Keratinocyte (primary cell): Measurements from ENCODE around the gene COQ9. TPM values are rescaled to one million over a fixed set of nuclear protein-coding genes. Genes with fewer than 3 reads are reported as not detected.

Source experiments
- DNase-seq: peaks from one replicate; pipeline ENCODE4 v3.0.0-alpha.2; 2011; ENCODE audit warnings: low read depth, missing footprints, low spot score
- FAIRE-seq: peaks from 2 replicates; lab custom pipeline; 2011; peaks lifted over from hg19 to GRCh38; lab: Jason Lieb, UNC
- H2AFZ ChIP-seq: 2 replicates; pipeline ENCODE4 v1.6.0; 2012; ENCODE audit warnings: low read length, control low read depth, inconsistent platforms; ENCODE audit not compliant: control insufficient read depth
- H3K27ac ChIP-seq: 2 replicates; pipeline ENCODE4 v1.5.1; 2011; ENCODE audit warnings: low read length; ENCODE audit not compliant: control insufficient read depth, insufficient read depth
- H3K27me3 ChIP-seq: 3 replicates; pipeline ENCODE4 v1.6.0; 2011; ENCODE audit warnings: low read length; ENCODE audit not compliant: control insufficient read depth, insufficient read depth; ENCODE audit errors: extremely low read depth
- H3K36me3 ChIP-seq, 2 experiments: 2 replicates in 1 of 2; 3 replicates in 1 of 2; pipeline ENCODE4 v1.5.1; 2011; ENCODE audit warnings: low read length in 2 of 2, mild to moderate bottlenecking in 1 of 2; ENCODE audit not compliant: control insufficient read depth in 2 of 2, insufficient read depth in 2 of 2; ENCODE audit errors: extremely low read depth in 1 of 2
- H3K4me1 ChIP-seq: 3 replicates; pipeline ENCODE4 v1.5.1; 2011; ENCODE audit warnings: low read length; ENCODE audit not compliant: control insufficient read depth, insufficient read depth; ENCODE audit errors: extremely low read depth
- H3K4me2 ChIP-seq: 3 replicates; pipeline ENCODE4 v1.6.0; 2011; ENCODE audit warnings: low read depth, low read length; ENCODE audit not compliant: control insufficient read depth, insufficient read depth; ENCODE audit errors: extremely low read depth
- H3K4me3 ChIP-seq, 3 experiments: fragments of 200-600 bp in 1 of 3; sonication (generic) in 1 of 3; 2 replicates in 2 of 3; 3 replicates in 1 of 3; pipeline ENCODE4 v1.5.1; 2011 to 2016; ENCODE audit warnings: low read length in 3 of 3, mild to moderate bottlenecking in 3 of 3, control low read depth in 2 of 3, inconsistent platforms in 1 of 3, low read depth in 1 of 3, mixed read lengths in 1 of 3, mixed run types in 1 of 3, moderate library complexity in 1 of 3; ENCODE audit not compliant: control insufficient read depth in 2 of 3, insufficient read depth in 2 of 3; ENCODE audit errors: extremely low read depth in 1 of 3
- H3K79me2 ChIP-seq: 2 replicates; pipeline ENCODE4 v1.6.0; 2012; ENCODE audit warnings: low read length; ENCODE audit not compliant: control insufficient read depth, insufficient read depth
- H3K9ac ChIP-seq: 3 replicates; pipeline ENCODE4 v1.6.0; 2011; ENCODE audit warnings: low read length; ENCODE audit not compliant: control insufficient read depth, insufficient read depth; ENCODE audit errors: extremely low read depth
- H3K9me1 ChIP-seq: 3 replicates; pipeline ENCODE4 v1.6.0; 2011; ENCODE audit warnings: low read length; ENCODE audit not compliant: control insufficient read depth, insufficient read depth; ENCODE audit errors: extremely low read depth
- H3K9me3 ChIP-seq: 2 replicates; pipeline ENCODE4 v1.5.1; 2012; ENCODE audit warnings: low read depth, low read length; ENCODE audit not compliant: control insufficient read depth
- H4K20me1 ChIP-seq: 3 replicates; pipeline ENCODE4 v1.6.0; 2011; ENCODE audit warnings: low read length; ENCODE audit not compliant: control insufficient read depth, insufficient read depth; ENCODE audit errors: extremely low read depth
- CTCF ChIP-seq, 3 experiments: IDR thresholded peaks in 1 of 3; conservative IDR thresholded peaks in 1 of 3; optimal IDR thresholded peaks in 1 of 3; 2 replicates in 2 of 3; 3 replicates in 1 of 3; pipeline versions ENCODE3 to v1.5.1; 2011; ENCODE audit warnings: low read length in 3 of 3, mild to moderate bottlenecking in 3 of 3, moderate library complexity in 2 of 3, control low read depth in 1 of 3, inconsistent platforms in 1 of 3; ENCODE audit not compliant: insufficient read depth in 2 of 3; ENCODE audit errors: extremely low read depth in 1 of 3
- EZH2 ChIP-seq: IDR thresholded peaks from one replicate; pipeline ENCODE4 v1.6.1; 2012; ENCODE audit warnings: inconsistent platforms, mild to moderate bottlenecking, low read length, moderate library complexity
- dilution Hi-C: fragments of 300-500 bp; cut with MboI; formaldehyde crosslinking; loops from one replicate; pipeline ENCODE4 v1.7.0; 2020; ENCODE audit warnings: low sequenced_read_pairs; ENCODE audit not compliant: extremely low pct_ligation_motif_present
- polyA plus RNA-seq, 5 experiments: library from polyadenylated mRNA; depleted of rRNA in 3 of 5; stranded (reverse) in 3 of 5; stranded (forward) in 1 of 5; unstranded in 1 of 5; fragments of >200 nt; gene quantifications; 1 replicate in 1 of 5; 2 replicates in 3 of 5; 3 replicates in 1 of 5; pipeline versions ENCODE4 v1.2.1 to v1.2.3, GENCODE V29; 2011 to 2012; ENCODE audit warnings: missing spikeins in 2 of 5, low read depth in 1 of 5, low replicate concordance in 1 of 5

The COQ9 gene
- polyA plus RNA-seq, 1 donor (not counting 4 experiments of a cell fraction or from before 2014, with no cell fraction given): 62.8 TPM

- Histone ChIP-seq H3K4me2 (no peak overlapping the region), H3K4me3 (no peak overlapping the region), H3K36me3 (peaks cover 24 to 44% of the 10 kb centered on the region in 2 experiments), H3K27ac (no peak overlapping the region), H3K9me3 (no peaks in the 10 kb centered on the region), H3K9ac (no peak overlapping the region), H3K9me1 (no peaks in the 10 kb centered on the region), H3K79me2 (no peaks in the 10 kb centered on the region), H3K27me3 (no peaks in the 10 kb centered on the region), H2AFZ (no peak overlapping the region), H4K20me1 (no peaks in the 10 kb centered on the region), H3K4me1 (no peaks in the 10 kb centered on the region)
- FAIRE-seq (no peak), DNase-seq (no peak)
- dilution Hi-C loops: no loop called here
- TF ChIP-seq CTCF (optimal IDR thresholded peaks at IDR 0.05 in 1 of 3, IDR thresholded peaks at IDR 0.05 in 1 of 3, conservative IDR thresholded peaks at IDR 0.05 in 1 of 3; ENCODE audit: extremely low read depth in 1 of 3, insufficient read depth in 2 of 3, low read length in 3 of 3) (no peak), EZH2 (no peak)
These were observed 26.0 kb downstream of the COQ9 start for GRCh38 chr16:57473176-57473840.

DNA sequence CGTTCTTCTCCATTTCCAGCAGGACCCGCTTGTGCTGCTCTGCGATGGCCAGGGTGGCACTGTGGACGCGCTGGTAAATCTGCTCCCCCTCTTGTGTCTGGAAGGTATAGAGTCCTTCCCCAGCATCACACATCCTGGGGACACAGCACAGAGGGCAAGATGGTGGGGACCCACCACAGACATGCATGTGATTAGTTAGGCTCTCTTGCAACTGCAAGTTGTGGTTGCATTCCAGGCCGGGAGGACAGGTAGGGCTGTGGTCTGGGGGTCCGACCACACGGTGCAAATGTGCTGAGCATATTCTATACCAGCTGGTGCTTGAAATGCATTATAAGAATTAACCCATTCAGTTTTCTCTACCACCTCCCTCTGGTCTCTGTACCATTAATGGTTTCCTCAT lies 26.6 kb downstream of the COQ9 start:
- TF ChIP-seq EZH2 (no peak), CTCF (optimal IDR thresholded peaks at IDR 0.05 in 1 of 3, IDR thresholded peaks at IDR 0.05 in 1 of 3, conservative IDR thresholded peaks at IDR 0.05 in 1 of 3; ENCODE audit: extremely low read depth in 1 of 3, insufficient read depth in 2 of 3, low read length in 3 of 3) (no peak)
- no peak for DNase-seq
- Histone ChIP-seq H3K36me3 (peaks cover 23 to 43% of the 10 kb centered on the region in 2 experiments), H3K4me1 (no peaks in the 10 kb centered on the region), H3K4me3 (no peak overlapping the region), H3K9me3 (no peaks in the 10 kb centered on the region), H3K79me2 (no peaks in the 10 kb centered on the region), H3K4me2 (no peak overlapping the region), H2AFZ (no peak overlapping the region), H3K9me1 (no peaks in the 10 kb centered on the region), H4K20me1 (no peaks in the 10 kb centered on the region), H3K9ac (no peak overlapping the region), H3K27me3 (no peaks in the 10 kb centered on the region), H3K27ac (no peak overlapping the region)
- FAIRE-seq: no peak
- dilution Hi-C loops: no loop called here
